Gastrocnemius medialis (tissue), 4 donors: ENCODE measurements around the gene SERPINB10.
A peak's percentile ranks its signal among the peaks of the same experiment; 100 is the strongest.

Experiments
- POLR2A ChIP-seq, 2 donors: fragments of 450-650 bp; IDR thresholded peaks; one replicate each; pipeline ENCODE4 v1.6.1; 2017; ENCODE audit warnings: antibody characterized with exemption in 2 of 2, mild to moderate bottlenecking in 2 of 2, moderate library complexity in 2 of 2
- TF ChIP-seq, protein P1 (sequence below), 5 experiments: fragments of 450-650 bp in 3 of 5; fragments of 200-600 bp in 2 of 5; sonication (generic) in 2 of 5; IDR thresholded peaks in 4 of 5; conservative IDR thresholded peaks in 1 of 5; 1 replicate in 4 of 5; 2 replicates in 1 of 5; pipeline ENCODE4 v1.5.1; 2016 to 2019; ENCODE audit warnings: antibody characterized with exemption in 5 of 5, mild to moderate bottlenecking in 3 of 5, moderate library complexity in 3 of 5

DNA sequence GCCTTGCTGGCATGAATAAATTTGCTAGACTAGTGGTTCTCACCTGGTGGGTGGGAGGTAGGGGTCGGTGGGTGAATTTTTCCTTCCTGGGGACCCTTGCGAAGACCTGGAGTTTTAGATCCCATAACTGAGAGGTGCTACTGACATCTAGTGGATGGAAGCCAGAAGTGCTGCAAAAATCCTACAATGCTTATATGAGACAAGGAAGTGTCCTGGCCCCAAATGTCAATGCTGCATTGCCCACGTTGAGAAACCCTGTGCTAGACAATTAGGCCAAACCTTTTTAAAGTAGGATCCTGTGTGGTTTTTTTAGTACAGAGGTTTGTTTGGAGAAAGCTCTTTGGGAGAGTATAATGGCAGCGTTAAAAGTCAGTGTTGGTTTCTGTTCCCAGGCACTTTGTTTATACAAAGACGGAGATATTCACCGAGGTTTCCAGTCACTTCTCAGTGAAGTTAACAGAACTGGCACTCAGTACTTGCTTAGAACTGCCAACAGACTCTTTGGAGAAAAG is 71.7 kb downstream of the SERPINB10 start:
- no peak for TF ChIP-seq POLR2A (IDR thresholded peaks at IDR 0.05)
- TF ChIP-seq, protein P1, sequence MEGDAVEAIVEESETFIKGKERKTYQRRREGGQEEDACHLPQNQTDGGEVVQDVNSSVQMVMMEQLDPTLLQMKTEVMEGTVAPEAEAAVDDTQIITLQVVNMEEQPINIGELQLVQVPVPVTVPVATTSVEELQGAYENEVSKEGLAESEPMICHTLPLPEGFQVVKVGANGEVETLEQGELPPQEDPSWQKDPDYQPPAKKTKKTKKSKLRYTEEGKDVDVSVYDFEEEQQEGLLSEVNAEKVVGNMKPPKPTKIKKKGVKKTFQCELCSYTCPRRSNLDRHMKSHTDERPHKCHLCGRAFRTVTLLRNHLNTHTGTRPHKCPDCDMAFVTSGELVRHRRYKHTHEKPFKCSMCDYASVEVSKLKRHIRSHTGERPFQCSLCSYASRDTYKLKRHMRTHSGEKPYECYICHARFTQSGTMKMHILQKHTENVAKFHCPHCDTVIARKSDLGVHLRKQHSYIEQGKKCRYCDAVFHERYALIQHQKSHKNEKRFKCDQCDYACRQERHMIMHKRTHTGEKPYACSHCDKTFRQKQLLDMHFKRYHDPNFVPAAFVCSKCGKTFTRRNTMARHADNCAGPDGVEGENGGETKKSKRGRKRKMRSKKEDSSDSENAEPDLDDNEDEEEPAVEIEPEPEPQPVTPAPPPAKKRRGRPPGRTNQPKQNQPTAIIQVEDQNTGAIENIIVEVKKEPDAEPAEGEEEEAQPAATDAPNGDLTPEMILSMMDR (IDR thresholded peaks at IDR 0.05 in 4 of 5, conservative IDR thresholded peaks at IDR 0.05 in 1 of 5): peak; percentile 43 to 75 (median 55)
